ENCODE data around the gene CARS2. TPM values are rescaled to one million over a fixed set of nuclear protein-coding genes. Genes with fewer than 3 reads are reported as not detected.

Gene CARS2
- total RNA-seq, 4 donors from 2014 or later: 32.9 to 56.9 (median 40.2) TPM

GRCh38 chr13:110715395-110716246 is 9.7 kb upstream of the CARS2 start:
- Histone ChIP-seq H3K36me3 (peaks cover 0 to 17% (median 12%) of the 10 kb centered on the region in 4 donors), H3K27me3 (no peaks in the 10 kb centered on the region), H3K27ac (replicated peaks in 1 of 4) (peak overlapping the region; percentile 96 to 100 (median 98)), H3K9me3 (no peaks in the 10 kb centered on the region), H3K4me1 (peaks cover 22 to 40% (median 34%) of the 10 kb centered on the region in 4 donors), H3K4me3 (peak overlapping the region; percentile 87 to 96 (median 88))
- 2% methylated on average over 27 of the region's 74 CpGs for WGBS
- peak; percentile 99 for DNase-seq (ENCODE audit: extremely low spot score)
- intact Hi-C loops (cut with DNase I): loop anchor here (10.0 kb wide), 1 partner anchor 199 kb away; the partner anchor contains the start of gene ANKRD10
- TF ChIP-seq POLR2A (IDR thresholded peaks at IDR 0.05; ENCODE audit: low read depth) (peak; percentile 70), EP300 (IDR thresholded peaks at IDR 0.05) (no peak), POLR2AphosphoS5 (IDR thresholded peaks at IDR 0.05) (peak in 1 of 2 donors; percentile 61)
- TF ChIP-seq, protein P1, sequence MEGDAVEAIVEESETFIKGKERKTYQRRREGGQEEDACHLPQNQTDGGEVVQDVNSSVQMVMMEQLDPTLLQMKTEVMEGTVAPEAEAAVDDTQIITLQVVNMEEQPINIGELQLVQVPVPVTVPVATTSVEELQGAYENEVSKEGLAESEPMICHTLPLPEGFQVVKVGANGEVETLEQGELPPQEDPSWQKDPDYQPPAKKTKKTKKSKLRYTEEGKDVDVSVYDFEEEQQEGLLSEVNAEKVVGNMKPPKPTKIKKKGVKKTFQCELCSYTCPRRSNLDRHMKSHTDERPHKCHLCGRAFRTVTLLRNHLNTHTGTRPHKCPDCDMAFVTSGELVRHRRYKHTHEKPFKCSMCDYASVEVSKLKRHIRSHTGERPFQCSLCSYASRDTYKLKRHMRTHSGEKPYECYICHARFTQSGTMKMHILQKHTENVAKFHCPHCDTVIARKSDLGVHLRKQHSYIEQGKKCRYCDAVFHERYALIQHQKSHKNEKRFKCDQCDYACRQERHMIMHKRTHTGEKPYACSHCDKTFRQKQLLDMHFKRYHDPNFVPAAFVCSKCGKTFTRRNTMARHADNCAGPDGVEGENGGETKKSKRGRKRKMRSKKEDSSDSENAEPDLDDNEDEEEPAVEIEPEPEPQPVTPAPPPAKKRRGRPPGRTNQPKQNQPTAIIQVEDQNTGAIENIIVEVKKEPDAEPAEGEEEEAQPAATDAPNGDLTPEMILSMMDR (IDR thresholded peaks at IDR 0.05): peak in 2 of 3 experiments; percentile 12 to 14

DNA sequence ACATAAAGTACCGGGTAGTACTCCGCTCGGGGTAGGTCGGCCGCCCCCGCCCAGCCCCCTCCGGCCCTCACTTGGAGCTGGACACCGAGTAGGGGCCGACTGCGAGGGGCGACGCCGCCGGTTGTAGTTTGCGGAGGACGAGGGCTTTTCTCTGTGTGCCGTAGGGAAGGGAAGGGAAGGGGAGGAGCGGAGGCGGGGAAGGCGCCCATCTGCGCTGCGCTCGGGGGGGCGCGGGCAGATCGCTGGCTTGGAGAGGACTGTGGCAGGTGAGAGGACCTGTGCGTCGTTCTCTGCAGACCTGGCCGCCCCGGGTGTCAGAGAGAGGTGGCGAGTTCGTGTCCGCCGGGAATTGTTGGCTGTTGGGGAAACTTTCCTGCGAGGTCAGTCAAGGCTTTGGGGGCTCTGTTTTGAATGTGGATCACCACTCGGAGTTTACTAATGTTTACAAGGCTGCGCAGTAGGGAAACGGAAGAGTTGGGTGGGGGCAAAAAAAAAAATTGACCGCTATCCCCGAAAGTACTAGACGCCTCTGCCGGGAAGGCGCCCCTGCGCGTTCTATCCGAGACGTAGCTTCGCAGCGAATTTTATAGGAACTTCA is 9.0 kb upstream of the CARS2 start:
- no peaks in the 10 kb centered on the region for H3K27me3 ChIP-seq
- no peaks in the 10 kb centered on the region for H3K9me3 ChIP-seq
- H3K4me1 ChIP-seq: peaks cover 22 to 40% (median 34%) of the 10 kb centered on the region in 4 donors
- peak overlapping the region; percentile 72 to 96 (median 88) for H3K4me3 ChIP-seq
- peaks cover 0 to 9% (median 8%) of the 10 kb centered on the region in 4 donors for H3K36me3 ChIP-seq
- peak overlapping the region; percentile 96 to 100 (median 98) for H3K27ac ChIP-seq (replicated peaks in 1 of 4)
- WGBS: 1% methylated on average over 24 of the region's 49 CpGs
- DNase-seq (ENCODE audit: extremely low spot score): no peak
- intact Hi-C loops (cut with DNase I): loop anchor here (10.0 kb wide), 1 partner anchor 200 kb away; the partner anchor contains the start of gene ANKRD10
- TF ChIP-seq POLR2A (IDR thresholded peaks at IDR 0.05; ENCODE audit: low read depth) (peak; percentile 100), EP300 (IDR thresholded peaks at IDR 0.05) (no peak), POLR2AphosphoS5 (IDR thresholded peaks at IDR 0.05) (peak in 1 of 2 donors; percentile 99)
- TF ChIP-seq, protein P1 (IDR thresholded peaks at IDR 0.05): peak in 1 of 3 experiments; percentile 12

DNA sequence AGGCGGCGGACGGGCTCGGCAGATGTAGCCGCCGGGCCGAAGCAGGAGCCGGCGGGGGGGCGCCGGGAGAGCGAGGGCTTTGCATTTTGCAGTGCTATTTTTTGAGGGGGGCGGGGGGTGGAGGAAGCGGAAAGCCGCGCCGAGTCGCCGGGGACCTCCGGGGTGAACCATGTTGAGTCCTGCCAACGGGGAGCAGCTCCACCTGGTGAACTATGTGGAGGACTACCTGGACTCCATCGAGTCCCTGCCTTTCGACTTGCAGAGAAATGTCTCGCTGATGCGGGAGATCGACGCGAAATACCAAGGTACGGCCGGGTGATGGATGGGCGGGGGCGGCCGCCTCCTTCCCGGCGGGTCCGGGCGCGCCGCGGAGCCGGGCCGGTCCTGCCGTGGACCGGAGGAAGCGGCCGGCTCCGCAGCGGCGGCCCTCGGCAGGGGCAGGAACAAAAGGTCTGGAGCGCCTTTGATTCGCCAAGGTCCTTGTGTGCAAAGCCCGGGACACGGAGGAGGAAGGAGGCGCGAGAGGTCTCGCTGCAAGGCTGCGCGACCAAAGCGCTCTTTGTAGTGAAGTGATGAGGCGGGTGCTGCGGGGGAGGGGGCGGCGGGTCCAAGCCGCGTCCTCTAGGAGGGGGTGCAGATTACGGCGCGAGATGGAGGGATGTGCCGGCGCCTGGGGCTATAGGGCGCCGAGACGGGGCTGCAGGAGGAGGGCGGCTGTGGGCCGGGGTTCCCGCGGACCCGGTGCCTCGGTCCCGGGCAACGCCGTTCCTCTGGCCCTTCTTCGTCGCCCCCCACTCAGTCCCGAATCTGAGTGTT is 8.3 kb upstream of the CARS2 start:
- Histone ChIP-seq H3K4me1 (peaks cover 22 to 39% (median 34%) of the 10 kb centered on the region in 4 donors), H3K36me3 (peaks cover 0 to 2% (median 1%) of the 10 kb centered on the region in 4 donors), H3K27ac (replicated peaks in 1 of 4) (peak overlapping the region; percentile 96 to 100 (median 98)), H3K27me3 (no peaks in the 10 kb centered on the region), H3K9me3 (no peaks in the 10 kb centered on the region), H3K4me3 (peak overlapping the region; percentile 72 to 96 (median 88))
- intact Hi-C loops (cut with DNase I): loop anchor here (10.0 kb wide), 1 partner anchor 201 kb away; the partner anchor contains the start of gene ANKRD10
- 0% methylated on average over 27 of the region's 86 CpGs for WGBS
- TF ChIP-seq POLR2AphosphoS5 (IDR thresholded peaks at IDR 0.05) (no peak), POLR2A (IDR thresholded peaks at IDR 0.05; ENCODE audit: low read depth) (no peak), EP300 (IDR thresholded peaks at IDR 0.05) (no peak)
- TF ChIP-seq, protein P1 (IDR thresholded peaks at IDR 0.05): no peak
- DNase-seq (ENCODE audit: extremely low spot score): no peak

- Histone ChIP-seq H3K9me3 (no peaks in the 10 kb centered on the region), H3K4me1 (peaks cover 22 to 33% (median 31%) of the 10 kb centered on the region in 4 donors), H3K27me3 (no peaks in the 10 kb centered on the region), H3K4me3 (peak within 1 kb of the TSS; percentile 72 to 96 (median 88)), H3K27ac (replicated peaks in 1 of 4) (peak within 1 kb of the TSS; percentile 96 to 100 (median 98)), H3K36me3 (no peaks in the 10 kb centered on the region)
- intact Hi-C loops (cut with DNase I): loop anchor here (10.0 kb wide), 1 partner anchor 201 kb away; the partner anchor contains the start of gene ANKRD10
- DNase-seq (ENCODE audit: extremely low spot score): no peak
- peak in 1 of 2 donors; percentile 15 for TF ChIP-seq POLR2AphosphoS5 (IDR thresholded peaks at IDR 0.05)
- no peak for TF ChIP-seq POLR2A (IDR thresholded peaks at IDR 0.05; ENCODE audit: low read depth)
- 0% methylated on average over 3 of the region's 45 CpGs for WGBS
Measured at GRCh38 chr13:110713642-110713952, 7.7 kb upstream of the CARS2 start, which contains the start of gene ING1. TSS of gene ING1 (plus strand) at chr13:110713700. CDS start at chr13:110714150, 450 bp downstream.

Measured in esophagus muscularis mucosa (tissue), 4 donors.